ENCODE results near the gene DBR1.

Gene DBR1, protein sequence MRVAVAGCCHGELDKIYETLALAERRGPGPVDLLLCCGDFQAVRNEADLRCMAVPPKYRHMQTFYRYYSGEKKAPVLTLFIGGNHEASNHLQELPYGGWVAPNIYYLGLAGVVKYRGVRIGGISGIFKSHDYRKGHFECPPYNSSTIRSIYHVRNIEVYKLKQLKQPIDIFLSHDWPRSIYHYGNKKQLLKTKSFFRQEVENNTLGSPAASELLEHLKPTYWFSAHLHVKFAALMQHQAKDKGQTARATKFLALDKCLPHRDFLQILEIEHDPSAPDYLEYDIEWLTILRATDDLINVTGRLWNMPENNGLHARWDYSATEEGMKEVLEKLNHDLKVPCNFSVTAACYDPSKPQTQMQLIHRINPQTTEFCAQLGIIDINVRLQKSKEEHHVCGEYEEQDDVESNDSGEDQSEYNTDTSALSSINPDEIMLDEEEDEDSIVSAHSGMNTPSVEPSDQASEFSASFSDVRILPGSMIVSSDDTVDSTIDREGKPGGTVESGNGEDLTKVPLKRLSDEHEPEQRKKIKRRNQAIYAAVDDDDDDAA

DNA sequence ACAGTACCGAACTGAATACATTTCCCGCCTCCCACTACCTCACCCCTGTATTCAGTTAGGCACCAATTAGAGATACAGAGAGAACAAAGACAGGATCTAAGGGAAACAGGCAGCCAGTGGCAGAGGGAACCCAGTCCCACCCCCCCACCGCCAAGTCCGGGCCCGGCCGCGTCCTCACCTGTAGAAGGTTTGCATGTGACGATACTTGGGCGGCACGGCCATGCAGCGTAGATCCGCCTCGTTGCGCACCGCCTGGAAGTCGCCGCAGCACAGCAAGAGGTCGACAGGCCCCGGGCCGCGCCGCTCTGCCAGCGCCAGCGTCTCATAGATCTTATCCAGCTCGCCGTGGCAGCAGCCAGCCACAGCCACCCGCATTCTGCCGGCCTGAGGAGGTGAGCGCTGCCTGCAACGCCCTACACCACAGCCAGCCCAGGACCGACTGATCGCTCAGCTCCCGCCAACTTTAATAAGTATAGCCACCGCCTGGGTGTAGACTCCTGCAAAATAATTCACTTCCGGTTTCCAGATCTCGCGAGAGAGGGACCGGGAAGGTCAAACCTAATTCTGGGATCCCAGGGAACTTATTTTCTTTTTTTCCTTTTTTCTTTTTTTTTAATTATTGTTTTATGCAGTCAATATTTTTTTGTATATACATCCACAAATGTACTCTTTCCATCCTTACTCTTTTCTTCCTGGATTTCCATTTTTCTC, at the start of gene DBR1:
Gene DBR1 (minus strand): TSS at position 501 of the 711 bp plus-strand sequence. CDS start 126 bp downstream, at position 375.
- H3K27ac ChIP-seq = peak within 1 kb of the TSS; percentile 91
- TF ChIP-seq ZFX (IDR thresholded peaks at IDR 0.05; ENCODE audit: borderline replicate concordance) = no peak
- TF ChIP-seq, protein P1, sequence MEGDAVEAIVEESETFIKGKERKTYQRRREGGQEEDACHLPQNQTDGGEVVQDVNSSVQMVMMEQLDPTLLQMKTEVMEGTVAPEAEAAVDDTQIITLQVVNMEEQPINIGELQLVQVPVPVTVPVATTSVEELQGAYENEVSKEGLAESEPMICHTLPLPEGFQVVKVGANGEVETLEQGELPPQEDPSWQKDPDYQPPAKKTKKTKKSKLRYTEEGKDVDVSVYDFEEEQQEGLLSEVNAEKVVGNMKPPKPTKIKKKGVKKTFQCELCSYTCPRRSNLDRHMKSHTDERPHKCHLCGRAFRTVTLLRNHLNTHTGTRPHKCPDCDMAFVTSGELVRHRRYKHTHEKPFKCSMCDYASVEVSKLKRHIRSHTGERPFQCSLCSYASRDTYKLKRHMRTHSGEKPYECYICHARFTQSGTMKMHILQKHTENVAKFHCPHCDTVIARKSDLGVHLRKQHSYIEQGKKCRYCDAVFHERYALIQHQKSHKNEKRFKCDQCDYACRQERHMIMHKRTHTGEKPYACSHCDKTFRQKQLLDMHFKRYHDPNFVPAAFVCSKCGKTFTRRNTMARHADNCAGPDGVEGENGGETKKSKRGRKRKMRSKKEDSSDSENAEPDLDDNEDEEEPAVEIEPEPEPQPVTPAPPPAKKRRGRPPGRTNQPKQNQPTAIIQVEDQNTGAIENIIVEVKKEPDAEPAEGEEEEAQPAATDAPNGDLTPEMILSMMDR (IDR thresholded peaks at IDR 0.05) = no peak

DNA sequence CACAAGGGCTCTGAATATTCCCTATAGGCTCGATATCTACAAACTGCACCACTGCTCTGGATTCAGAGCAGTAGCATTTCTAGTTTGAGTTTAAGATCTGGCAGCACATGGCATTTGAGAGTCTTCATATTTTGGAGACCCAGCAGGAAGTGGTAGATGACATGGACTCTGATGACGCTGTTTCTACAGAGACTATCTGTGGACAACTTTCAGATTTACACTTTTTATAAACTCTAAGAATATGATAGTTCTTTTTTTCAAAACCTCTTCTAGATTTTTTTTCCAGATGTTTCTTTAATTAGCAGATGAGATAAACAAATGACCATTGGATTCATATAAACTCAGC, 48.2 kb upstream of the DBR1 start:
- TF ChIP-seq, protein P1 (IDR thresholded peaks at IDR 0.05) = no peak
- no peak for TF ChIP-seq ZFX (IDR thresholded peaks at IDR 0.05; ENCODE audit: borderline replicate concordance)
- no peak overlapping the region for H3K27ac ChIP-seq

DNA sequence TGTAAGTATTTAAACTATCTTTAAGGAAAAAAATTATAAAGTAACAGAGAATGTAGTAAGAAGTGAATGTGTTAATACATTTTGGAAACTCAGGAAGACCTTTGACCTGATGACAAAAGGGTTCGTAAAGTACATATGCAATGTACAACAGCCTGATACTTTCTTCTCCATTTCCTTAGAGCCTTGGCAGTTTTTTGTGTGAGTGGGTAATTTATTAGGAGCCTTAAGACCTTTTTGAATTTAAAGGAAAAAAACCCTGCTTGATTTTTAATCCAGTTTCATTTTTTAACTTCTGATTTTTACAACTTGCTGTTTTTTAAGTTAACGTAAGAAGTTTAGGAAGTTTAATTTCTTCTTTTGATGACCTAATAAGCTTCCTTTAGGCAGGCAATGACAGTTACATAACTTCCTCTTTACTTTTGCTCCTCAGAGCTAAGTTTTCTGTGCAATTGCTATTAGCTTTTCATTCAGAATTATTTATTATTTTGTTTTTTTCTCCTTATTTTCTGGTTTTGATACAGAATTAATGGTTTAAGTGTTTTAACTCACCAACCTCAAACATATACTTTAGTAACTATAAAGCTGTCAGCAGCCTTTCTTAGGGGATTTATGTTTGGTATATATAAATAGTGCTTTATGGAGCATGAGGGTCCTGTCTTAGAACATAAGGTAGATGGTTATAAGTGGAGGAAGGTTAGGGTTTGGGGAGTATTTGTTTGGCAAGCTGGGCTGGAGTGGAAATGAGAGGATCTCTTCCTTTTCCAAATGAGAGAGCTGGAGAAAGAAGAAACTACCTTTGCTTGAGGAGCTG, 47.6 kb upstream of the DBR1 start:
- H3K27ac ChIP-seq = no peak overlapping the region
- TF ChIP-seq, protein P1 (IDR thresholded peaks at IDR 0.05) = no peak
- no peak for TF ChIP-seq ZFX (IDR thresholded peaks at IDR 0.05; ENCODE audit: borderline replicate concordance)

DNA sequence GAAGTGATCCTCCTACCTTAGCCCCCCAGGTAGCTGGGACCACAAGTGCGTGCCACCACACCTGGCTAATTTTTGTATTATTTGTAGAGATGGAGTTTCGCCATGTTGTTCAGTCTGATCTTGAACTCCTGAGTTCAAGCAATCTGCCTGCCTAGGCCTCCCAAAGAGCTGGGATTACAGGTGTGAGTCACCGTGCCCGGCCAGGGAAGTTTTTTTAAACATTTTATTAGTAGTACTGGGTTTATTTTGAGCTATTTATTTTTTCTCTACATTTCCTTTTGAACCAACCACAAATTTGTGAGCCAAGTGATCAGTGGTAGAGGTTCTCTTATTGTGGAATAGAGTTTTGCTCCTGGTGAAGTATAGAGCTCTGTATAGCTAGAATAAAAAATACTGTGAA, 46.1 kb upstream of the DBR1 start:
- no peak for TF ChIP-seq ZFX (IDR thresholded peaks at IDR 0.05; ENCODE audit: borderline replicate concordance)
- TF ChIP-seq, protein P1 (IDR thresholded peaks at IDR 0.05) = no peak
- no peak overlapping the region for H3K27ac ChIP-seq

DNA sequence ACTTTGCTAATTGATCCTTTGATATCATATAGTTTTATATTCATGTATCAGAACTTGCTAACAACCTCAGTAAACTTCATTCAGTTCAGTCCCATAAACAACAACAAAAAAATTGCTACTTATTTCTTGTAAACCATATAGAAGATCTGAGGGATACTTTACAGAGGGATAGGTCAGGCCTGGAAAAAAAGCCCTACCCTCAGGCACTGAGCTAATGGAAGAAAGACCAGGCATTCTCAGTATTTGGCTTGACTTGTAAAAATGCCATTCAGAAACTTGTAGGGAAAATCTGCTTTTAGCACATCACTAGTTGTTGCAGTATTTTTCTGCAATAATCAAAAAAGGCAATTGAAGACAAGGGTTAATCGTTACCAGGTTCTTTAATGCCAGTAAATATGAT, 45.5 kb upstream of the DBR1 start:
- TF ChIP-seq, protein P1 (IDR thresholded peaks at IDR 0.05) = no peak
- no peak for TF ChIP-seq ZFX (IDR thresholded peaks at IDR 0.05; ENCODE audit: borderline replicate concordance)
- no peak overlapping the region for H3K27ac ChIP-seq

DNA sequence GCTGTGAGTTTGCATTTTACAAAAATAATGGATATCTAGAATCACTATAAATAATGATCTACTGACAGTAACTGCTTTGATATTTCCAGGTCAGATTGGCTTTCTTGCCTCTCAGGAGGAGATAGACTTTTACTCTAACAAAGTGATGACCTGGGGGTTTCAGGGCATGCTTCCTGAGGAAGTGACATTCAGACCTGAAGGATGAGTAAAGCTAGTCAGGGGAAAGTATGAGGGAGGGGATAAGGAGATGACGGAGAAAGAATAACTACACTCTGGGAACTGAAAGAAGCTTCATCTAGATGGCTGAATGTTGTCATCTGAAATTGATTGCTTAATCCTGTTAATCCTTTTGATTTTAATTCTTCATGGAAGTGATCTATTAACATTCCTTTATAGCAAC, 44.5 kb upstream of the DBR1 start:
- no peak overlapping the region for H3K27ac ChIP-seq
- TF ChIP-seq, protein P1 (IDR thresholded peaks at IDR 0.05) = no peak
- no peak for TF ChIP-seq ZFX (IDR thresholded peaks at IDR 0.05; ENCODE audit: borderline replicate concordance)

All from 22Rv1 (cell line).